ENCODE data around the gene MITF.
"Not testable (repeated sequence)": the region's sequence is repeated elsewhere in the genome, so short reads cannot be mapped to it uniquely, and the experiment has no call there.

MITF gene

GRCh38 chr3:69791106-69791505 lies 51.8 kb downstream of the MITF start:
- no peak for DNase-seq

DNA sequence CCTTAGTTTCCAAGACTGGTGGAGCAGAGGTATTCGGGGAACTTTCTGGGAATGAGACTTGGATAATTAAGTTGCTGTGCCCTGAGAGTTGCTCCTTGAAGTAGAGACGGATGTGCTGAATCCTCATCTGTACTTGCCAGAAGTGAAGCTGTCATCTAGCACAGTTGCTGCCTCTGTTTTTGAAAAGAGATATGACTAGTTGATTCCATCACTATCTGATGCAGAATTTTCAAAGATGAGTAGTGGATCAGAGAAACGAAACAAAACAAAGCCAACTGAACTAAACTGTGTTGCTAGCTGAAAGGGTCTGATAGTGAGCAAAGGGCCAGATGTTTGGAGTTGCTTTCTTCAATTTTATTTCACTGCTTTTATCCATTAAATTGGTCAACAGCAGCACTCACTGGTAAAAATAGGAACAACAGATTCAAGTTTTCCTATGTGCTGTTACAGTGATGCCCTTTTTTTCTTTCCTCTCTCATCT lies 52.7 kb downstream of the MITF start:
- no peak for DNase-seq

DNA sequence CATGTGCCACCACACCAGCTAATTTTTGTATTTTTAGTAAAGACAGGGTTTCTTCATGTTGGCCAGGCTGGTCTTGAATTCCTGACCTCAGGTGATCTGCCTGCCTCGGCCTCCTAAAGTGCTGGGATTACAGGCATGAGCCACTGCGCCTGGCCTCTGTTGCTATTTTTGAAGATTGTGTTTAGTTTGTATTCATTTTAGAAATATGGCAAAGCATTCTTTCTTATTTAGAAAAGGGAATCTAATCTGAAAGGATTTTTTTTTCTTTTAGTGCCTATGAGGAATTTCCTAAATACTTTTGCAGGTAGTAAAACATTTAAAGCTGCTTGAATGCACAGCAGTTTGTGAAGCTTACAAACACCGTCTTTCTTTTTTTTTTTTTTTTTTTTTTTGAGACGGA lies 56.9 kb downstream of the MITF start:
- DNase-seq, result not testable (repeated sequence)

GRCh38 chr3:69803681-69804270 lies 64.5 kb downstream of the MITF start:
- no peak for DNase-seq

- DNase-seq, result no peak
These were observed 66.2 kb downstream of the MITF start for GRCh38 chr3:69805491-69805890.

DNA sequence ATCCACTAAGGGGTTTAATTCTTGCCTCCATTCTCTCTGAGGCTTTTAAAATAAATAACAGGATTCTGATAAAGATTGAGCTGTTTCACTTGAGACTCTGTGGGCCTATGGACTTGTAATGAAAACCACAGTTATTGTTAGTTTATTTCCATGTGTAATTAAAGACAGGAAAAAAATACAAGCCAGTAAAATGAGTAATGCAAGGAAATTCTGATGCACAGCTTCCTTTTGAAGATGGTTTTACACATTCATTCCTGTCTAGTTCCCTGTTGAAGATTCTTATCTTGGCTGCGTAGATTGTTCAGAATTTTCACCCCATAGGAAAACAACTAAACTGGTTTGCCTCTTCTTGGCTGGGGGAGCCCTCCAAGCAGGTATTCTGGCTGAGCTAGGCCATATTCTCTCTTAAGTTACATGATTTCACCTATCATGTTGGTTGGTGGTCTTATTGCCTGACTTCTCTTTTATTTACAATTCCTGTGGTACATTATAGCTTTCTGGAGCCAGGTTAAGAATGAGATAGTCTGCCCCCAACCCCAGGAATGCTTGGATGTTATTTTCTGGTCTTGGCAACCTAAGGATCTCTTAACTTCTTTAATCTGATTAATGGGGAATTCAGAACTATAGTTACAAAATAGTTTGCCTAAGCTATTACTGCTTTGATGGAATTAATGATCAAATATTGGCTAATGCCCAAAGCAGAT lies 67.6 kb downstream of the MITF start:
- no peak for DNase-seq

GRCh38 chr3:69807674-69808073 lies 68.4 kb downstream of the MITF start:
- peak; percentile 6 for DNase-seq

- no peak for DNase-seq
These were observed 70.0 kb downstream of the MITF start for GRCh38 chr3:69809076-69809835.

- DNase-seq, result no peak
These were observed 72.5 kb downstream of the MITF start for GRCh38 chr3:69811452-69812401.

GRCh38 chr3:69815970-69816369 lies 76.7 kb downstream of the MITF start:
- DNase-seq, result no peak

GRCh38 chr3:69817988-69818387 lies 78.7 kb downstream of the MITF start:
- DNase-seq, result no peak

DNA sequence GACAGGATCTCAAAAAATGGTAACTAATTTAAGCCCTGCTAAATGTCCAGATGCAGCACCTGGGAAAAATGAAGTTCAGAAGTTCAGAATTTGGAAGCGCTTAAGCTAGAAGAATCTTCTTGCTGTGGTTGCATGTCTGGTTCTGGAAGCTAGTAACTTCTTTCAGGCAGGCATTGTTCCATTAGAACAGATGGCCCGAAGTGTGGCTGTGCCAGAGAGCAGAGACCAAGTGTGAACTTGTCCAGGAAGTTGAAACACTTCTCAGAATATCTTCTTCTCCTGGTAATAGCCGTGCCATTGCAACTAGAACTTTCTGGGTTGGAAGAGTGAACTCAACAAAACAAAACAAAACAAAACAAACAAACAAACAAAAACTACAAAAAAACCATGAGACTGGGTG lies 80.0 kb downstream of the MITF start:
- DNase-seq, result no peak

DNA sequence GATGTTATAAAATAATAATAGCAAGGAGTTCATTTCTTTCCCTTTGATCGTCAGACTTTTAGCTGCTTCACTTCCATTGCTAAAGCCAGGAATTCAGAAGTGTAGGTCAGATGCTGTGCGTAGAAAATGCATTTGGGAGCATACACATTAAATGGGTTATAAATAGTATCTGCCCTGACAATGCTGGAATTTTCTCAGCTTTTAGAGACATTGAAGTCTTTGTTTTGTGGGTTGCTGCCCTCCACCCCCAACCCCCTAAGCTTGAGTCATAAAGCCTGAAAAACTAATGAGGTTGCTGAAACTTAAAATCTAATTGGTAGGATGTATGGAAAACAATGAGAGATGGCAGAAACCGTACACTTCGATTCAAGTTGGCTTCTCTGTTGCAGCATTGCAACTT lies 81.9 kb downstream of the MITF start:
- DNase-seq, result no peak

- no peak for DNase-seq
These were observed 84.5 kb downstream of the MITF start for GRCh38 chr3:69823743-69824142.

DNA sequence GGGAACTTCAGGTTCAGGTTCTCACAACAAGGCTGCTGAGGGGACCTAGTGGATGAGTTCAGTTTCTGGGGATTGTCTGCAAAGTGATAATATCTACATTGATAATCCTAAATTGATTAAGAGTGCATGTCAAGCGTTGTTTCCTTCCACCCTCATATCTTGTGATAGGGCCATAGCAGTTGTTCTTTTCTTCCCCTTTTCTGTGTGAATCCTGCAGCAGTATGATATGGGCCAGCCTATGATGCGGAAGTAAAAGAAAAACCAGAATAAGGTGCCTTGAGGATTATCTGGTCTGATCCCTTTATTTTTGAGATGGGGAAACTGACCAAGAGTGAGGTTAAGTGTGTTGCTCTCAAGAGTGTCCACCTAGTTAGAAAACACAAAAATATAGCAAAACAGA lies 86.2 kb downstream of the MITF start:
- no peak for DNase-seq

DNA sequence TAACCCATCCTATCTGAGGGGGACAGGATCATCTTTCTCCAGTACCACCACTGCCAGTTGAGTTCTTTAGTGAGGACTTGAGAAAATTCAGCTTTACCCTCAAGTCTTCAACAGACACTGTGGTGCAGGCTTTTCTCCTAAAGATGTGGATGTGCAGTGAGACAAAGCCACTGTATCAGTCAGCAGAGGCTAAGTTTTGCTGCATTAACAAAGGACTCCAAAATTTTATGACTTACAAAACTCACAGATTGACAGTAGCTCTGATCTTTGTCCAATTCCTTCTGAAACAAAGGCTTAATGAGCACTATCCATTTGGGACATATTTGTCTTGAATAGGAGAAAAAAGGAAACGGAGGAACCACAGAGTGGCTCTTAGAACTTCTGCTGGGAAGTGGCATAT lies 87.9 kb downstream of the MITF start:
- DNase-seq, result no peak

GRCh38 chr3:69828817-69829216 lies 89.6 kb downstream of the MITF start:
- DNase-seq, result no peak

GRCh38 chr3:69830147-69830546 lies 90.9 kb downstream of the MITF start:
- DNase-seq, result no peak

DNA sequence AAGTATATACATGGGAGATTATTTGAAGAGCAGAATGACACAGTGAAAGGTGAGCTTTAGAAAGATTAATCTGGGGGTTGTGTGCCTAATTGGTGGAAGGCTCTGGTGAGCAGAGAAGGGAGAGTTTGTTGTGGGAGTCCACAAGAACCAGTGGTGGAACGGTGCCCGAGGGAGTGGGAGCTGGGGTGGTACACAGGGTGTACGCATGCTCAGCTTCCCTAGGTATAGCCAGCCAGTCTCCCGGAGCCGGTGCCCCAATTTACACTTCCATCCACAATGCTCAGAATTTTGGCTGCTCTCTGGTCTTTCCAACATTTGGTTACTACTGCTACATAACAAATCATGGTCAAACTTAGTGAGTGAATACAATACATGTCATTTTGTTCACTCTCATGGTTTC lies 92.5 kb downstream of the MITF start:
- no peak for DNase-seq

DNA sequence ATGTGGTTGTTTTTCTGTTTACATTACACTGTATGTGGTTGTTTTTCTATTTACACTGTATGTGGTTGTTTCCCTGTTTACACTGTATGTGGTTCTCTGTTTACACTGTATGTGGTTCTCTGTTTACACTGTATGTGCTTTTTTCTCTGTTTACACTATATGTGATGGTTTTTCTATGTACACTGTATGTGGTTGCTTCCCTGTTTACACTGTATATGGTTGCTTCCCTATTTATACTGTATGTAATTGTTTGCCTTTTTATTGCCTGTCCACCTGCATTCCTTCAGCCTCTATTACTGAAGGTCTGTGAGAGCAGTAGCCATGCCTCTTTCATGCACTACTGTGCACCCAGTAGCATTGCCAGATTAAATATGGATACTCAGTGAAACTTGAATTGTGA lies 94.3 kb downstream of the MITF start:
- DNase-seq, result no peak

GRCh38 chr3:69838217-69838616 lies 99.0 kb downstream of the MITF start:
- no peak for DNase-seq

DNA sequence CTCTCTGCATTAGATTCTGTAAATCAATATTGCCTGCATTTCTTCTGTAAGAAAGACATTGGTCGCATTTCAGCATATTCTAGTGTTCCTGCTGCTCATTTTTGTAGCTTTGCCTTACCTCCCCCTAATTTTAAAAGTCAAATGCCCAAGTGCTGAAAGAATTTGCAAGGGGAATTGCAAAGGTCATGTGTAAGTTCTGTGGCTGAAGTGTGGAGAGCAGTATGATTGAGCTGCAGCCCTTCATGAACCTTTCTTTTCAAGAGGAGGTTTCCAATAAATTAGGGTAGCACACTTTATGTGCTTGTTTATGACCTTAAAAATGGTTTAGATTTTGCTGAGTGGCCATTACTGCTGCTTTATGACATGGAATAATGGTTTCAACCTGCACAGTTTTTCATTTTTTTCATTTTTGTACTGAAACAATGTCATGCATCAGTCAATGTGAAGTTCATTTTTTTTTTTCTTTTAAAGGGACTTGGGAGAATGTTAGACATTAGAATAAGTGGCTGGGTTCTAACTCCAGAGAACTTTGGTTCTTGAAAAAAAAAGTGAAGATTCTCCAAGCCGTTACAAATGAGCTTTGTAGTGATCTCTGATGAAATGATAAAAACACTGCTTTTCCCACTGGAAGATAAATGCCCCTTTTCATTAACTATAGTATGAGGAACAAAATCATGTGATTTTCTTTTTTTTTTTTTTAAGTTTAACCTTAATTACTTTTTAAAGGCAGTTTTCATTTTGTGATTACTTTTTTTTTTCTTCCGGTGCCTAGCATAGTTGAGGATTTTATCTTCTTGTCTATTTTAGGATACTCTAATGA lies 99.6 kb downstream of the MITF start:
- DNase-seq, result no peak
